ENCODE measurements around the gene CROCC2. TPM values are rescaled to one million over a fixed set of nuclear protein-coding genes. Genes with fewer than 3 reads are reported as not detected.

The CROCC2 gene
- polyA plus RNA-seq, 1 donor (not counting 4 experiments of a cell fraction or from before 2014, with no cell fraction given): not detected

DNA sequence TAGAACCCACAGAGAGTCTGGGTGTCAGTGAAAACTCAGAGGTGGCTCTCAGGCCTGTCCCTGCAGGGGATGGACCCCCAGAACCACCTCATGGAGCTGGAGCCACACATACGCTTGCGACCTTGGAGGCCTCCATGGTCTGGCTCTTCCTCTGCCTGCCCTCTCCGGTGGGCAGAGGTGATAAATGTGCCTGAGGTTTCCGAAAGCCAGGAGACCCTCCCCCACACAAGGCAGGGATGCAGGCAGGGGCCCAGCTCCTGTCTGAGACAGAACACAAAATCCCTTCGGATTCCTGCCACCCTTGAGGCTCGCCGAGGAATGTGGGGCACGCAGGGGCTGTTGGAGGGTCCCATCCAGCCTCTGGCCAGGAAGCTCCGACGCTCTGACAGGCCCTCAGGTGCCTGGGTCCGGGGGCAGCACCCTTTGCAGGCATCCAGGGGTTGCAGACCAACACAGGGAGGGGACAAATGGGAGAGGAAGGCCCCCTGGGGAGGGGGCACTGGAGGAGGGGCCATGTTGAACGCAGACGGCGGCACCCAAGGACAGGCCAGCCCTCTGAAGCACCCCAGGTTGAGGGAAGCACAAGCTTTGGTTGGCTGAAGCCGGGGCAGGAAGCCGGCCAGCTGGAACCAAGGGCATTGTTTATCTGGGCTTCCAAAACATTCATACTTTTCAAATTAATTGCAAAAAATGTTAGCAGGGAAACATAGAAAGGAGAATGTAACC, 88.2 kb downstream of the CROCC2 start:
- H2AFZ ChIP-seq (ENCODE audit: control insufficient read depth, low read length): no peak overlapping the region
- no peaks in the 10 kb centered on the region for H3K36me3 ChIP-seq (ENCODE audit: control insufficient read depth in 2 of 2, extremely low read depth in 1 of 2, insufficient read depth in 2 of 2, low read length in 2 of 2)
- H3K9me1 ChIP-seq (ENCODE audit: control insufficient read depth, extremely low read depth, insufficient read depth, low read length): no peaks in the 10 kb centered on the region
- H3K4me2 ChIP-seq (ENCODE audit: control insufficient read depth, extremely low read depth, insufficient read depth, low read depth, low read length): no peak overlapping the region
- H3K4me3 ChIP-seq (ENCODE audit: control insufficient read depth in 2 of 3, extremely low read depth in 1 of 3, insufficient read depth in 2 of 3, low read depth in 1 of 3, low read length in 3 of 3): no peak overlapping the region
- H4K20me1 ChIP-seq (ENCODE audit: control insufficient read depth, extremely low read depth, insufficient read depth, low read length): no peaks in the 10 kb centered on the region
- H3K4me1 ChIP-seq (ENCODE audit: control insufficient read depth, extremely low read depth, insufficient read depth, low read length): no peaks in the 10 kb centered on the region
- TF ChIP-seq, protein P1, sequence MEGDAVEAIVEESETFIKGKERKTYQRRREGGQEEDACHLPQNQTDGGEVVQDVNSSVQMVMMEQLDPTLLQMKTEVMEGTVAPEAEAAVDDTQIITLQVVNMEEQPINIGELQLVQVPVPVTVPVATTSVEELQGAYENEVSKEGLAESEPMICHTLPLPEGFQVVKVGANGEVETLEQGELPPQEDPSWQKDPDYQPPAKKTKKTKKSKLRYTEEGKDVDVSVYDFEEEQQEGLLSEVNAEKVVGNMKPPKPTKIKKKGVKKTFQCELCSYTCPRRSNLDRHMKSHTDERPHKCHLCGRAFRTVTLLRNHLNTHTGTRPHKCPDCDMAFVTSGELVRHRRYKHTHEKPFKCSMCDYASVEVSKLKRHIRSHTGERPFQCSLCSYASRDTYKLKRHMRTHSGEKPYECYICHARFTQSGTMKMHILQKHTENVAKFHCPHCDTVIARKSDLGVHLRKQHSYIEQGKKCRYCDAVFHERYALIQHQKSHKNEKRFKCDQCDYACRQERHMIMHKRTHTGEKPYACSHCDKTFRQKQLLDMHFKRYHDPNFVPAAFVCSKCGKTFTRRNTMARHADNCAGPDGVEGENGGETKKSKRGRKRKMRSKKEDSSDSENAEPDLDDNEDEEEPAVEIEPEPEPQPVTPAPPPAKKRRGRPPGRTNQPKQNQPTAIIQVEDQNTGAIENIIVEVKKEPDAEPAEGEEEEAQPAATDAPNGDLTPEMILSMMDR (optimal IDR thresholded peaks at IDR 0.05 in 1 of 3, IDR thresholded peaks at IDR 0.05 in 1 of 3, conservative IDR thresholded peaks at IDR 0.05 in 1 of 3; ENCODE audit: extremely low read depth in 1 of 3, insufficient read depth in 2 of 3, low read length in 3 of 3): no peak
- no peak for TF ChIP-seq EZH2 (IDR thresholded peaks at IDR 0.05; ENCODE audit: low read length)
- FAIRE-seq: no peak
- DNase-seq (ENCODE audit: low read depth, low spot score): no peak
- no peaks in the 10 kb centered on the region for H3K9me3 ChIP-seq (ENCODE audit: control insufficient read depth, low read depth, low read length)
- H3K9ac ChIP-seq (ENCODE audit: control insufficient read depth, extremely low read depth, insufficient read depth, low read length): no peak overlapping the region
- H3K27me3 ChIP-seq (ENCODE audit: control insufficient read depth, extremely low read depth, insufficient read depth, low read length): peaks cover 23% of the 10 kb centered on the region
- H3K27ac ChIP-seq (ENCODE audit: control insufficient read depth, insufficient read depth, low read length): no peak overlapping the region
- no peaks in the 10 kb centered on the region for H3K79me2 ChIP-seq (ENCODE audit: control insufficient read depth, insufficient read depth, low read length)
- dilution Hi-C loops (cut with MboI; ENCODE audit: extremely low pct_ligation_motif_present, low sequenced_read_pairs): no loop called here

DNA sequence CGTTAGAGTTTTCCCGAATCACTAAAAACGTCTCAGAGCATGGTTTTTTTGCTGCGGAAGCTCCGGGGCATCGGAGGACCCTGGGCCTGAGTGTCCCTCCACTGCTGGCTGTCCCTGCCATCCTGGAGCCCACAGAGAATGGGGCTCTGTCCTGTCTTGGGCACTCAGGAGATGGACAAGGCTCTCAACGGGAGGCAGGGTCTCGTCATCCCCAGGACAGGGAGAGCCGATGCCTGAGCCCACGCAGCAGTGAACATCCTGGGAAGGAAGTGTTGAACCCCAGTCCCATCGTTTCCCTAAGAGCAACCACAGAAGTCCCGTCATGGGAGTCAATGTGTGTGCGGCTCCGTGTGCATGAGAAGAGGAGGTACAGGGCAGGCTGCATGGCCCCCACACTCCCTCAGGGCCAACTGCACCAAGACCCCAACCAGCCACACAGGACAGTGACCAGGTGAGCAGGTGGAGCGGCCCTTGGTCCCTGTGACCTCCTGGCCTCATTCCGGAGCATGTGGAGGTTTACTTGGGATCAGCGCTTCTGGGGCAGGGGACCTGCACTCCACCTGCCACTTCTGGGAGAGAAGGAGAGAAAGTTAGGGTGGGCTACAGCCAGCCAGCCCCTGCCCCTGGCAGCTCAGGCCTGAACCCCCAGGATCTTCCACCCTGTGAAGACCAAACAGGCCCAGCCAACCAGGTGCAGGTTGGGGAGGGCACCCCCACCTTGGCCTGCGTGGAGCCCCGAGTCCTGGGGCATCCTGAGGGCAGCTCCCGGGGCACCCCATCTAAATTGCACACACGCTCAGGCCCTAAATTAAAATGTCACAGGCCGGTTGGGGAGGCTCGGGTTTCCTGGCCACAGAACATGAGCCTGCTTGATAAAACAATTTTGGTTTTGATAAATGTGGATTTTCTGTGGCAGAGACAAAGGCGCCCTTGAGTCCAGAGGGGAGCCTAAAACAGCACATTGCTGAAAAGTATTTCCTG, 89.2 kb downstream of the CROCC2 start:
- Histone ChIP-seq H3K9me1 (ENCODE audit: control insufficient read depth, extremely low read depth, insufficient read depth, low read length) (no peaks in the 10 kb centered on the region), H3K9ac (ENCODE audit: control insufficient read depth, extremely low read depth, insufficient read depth, low read length) (no peak overlapping the region), H3K4me3 (ENCODE audit: control insufficient read depth in 2 of 3, extremely low read depth in 1 of 3, insufficient read depth in 2 of 3, low read depth in 1 of 3, low read length in 3 of 3) (no peak overlapping the region), H4K20me1 (ENCODE audit: control insufficient read depth, extremely low read depth, insufficient read depth, low read length) (no peaks in the 10 kb centered on the region), H3K27me3 (ENCODE audit: control insufficient read depth, extremely low read depth, insufficient read depth, low read length) (peaks cover 33% of the 10 kb centered on the region), H3K4me2 (ENCODE audit: control insufficient read depth, extremely low read depth, insufficient read depth, low read depth, low read length) (no peak overlapping the region), H3K9me3 (ENCODE audit: control insufficient read depth, low read depth, low read length) (no peaks in the 10 kb centered on the region), H3K27ac (ENCODE audit: control insufficient read depth, insufficient read depth, low read length) (no peak overlapping the region), H3K79me2 (ENCODE audit: control insufficient read depth, insufficient read depth, low read length) (no peaks in the 10 kb centered on the region), H3K4me1 (ENCODE audit: control insufficient read depth, extremely low read depth, insufficient read depth, low read length) (no peaks in the 10 kb centered on the region), H3K36me3 (ENCODE audit: control insufficient read depth in 2 of 2, extremely low read depth in 1 of 2, insufficient read depth in 2 of 2, low read length in 2 of 2) (no peaks in the 10 kb centered on the region), H2AFZ (ENCODE audit: control insufficient read depth, low read length) (no peak overlapping the region)
- dilution Hi-C loops (cut with MboI; ENCODE audit: extremely low pct_ligation_motif_present, low sequenced_read_pairs): no loop called here
- FAIRE-seq (no peak), DNase-seq (ENCODE audit: low read depth, low spot score) (no peak)
- TF ChIP-seq, protein P1 (optimal IDR thresholded peaks at IDR 0.05 in 1 of 3, IDR thresholded peaks at IDR 0.05 in 1 of 3, conservative IDR thresholded peaks at IDR 0.05 in 1 of 3; ENCODE audit: extremely low read depth in 1 of 3, insufficient read depth in 2 of 3, low read length in 3 of 3): no peak
- TF ChIP-seq EZH2 (IDR thresholded peaks at IDR 0.05; ENCODE audit: low read length): no peak

Measured in keratinocyte (primary cell).